Measurements from ENCODE around the gene OPCML. TPM values are rescaled to one million over a fixed set of nuclear protein-coding genes. Genes with fewer than 3 reads are reported as not detected.

The OPCML gene
- total RNA-seq, 3 donors from 2014 or later (not counting 1 experiment from before 2014, with no cell fraction given): not detected

DNA sequence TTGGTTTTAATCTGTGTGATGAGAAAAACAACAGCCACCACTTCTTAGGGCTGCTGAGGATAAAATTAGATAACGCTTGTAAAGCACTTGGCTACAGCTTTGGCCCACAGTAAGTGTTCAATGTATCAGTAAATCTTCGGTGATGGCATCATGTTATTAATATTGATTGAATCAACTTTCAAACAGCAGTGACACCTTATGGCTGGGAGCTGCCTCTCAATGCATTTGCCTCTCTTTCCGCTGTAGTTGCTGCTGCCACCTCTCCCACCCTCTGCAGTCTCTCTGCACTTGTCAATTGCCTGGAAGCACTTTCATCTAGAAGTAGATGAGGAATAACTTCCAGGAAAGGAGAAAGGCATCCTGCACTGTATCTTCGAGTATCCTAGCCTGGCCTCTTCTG is 491.1 kb downstream of the OPCML start:
- Mint-ChIP-seq H3K36me3 (no peaks in the 10 kb centered on the region), H3K4me3 (no peak overlapping the region), H3K4me1 (no peaks in the 10 kb centered on the region), H3K27me3 (ENCODE audit: low read depth in 2 of 2) (peaks cover 0 to 2% of the 10 kb centered on the region in 2 donors), H3K9me3 (peaks cover 0 to 2% of the 10 kb centered on the region in 2 donors), H3K27ac (no peak overlapping the region)
- DNase-seq (no peak), ATAC-seq (no peak)
- H3K27ac ChIP-seq (ENCODE audit: low read length): no peak overlapping the region
- 80% methylated on average over 4 of the region's 4 CpGs for WGBS (ENCODE audit: insufficient coverage)
- intact Hi-C loops (cut with micrococcal nuclease): no loop called here
- no peaks in the 10 kb centered on the region for H3K27me3 ChIP-seq (ENCODE audit: control insufficient read depth, insufficient read depth, low read length)
- no peaks in the 10 kb centered on the region for H3K36me3 ChIP-seq (ENCODE audit: control insufficient read depth, insufficient read depth, low read length)
- H3K4me3 ChIP-seq (ENCODE audit: low read length): no peak overlapping the region
- no peaks in the 10 kb centered on the region for H3K9me3 ChIP-seq (ENCODE audit: control insufficient read depth, insufficient read depth, low read length)
- no peaks in the 10 kb centered on the region for H3K4me1 ChIP-seq (ENCODE audit: control insufficient read depth, insufficient read depth, low read length)
- TF ChIP-seq, protein P1, sequence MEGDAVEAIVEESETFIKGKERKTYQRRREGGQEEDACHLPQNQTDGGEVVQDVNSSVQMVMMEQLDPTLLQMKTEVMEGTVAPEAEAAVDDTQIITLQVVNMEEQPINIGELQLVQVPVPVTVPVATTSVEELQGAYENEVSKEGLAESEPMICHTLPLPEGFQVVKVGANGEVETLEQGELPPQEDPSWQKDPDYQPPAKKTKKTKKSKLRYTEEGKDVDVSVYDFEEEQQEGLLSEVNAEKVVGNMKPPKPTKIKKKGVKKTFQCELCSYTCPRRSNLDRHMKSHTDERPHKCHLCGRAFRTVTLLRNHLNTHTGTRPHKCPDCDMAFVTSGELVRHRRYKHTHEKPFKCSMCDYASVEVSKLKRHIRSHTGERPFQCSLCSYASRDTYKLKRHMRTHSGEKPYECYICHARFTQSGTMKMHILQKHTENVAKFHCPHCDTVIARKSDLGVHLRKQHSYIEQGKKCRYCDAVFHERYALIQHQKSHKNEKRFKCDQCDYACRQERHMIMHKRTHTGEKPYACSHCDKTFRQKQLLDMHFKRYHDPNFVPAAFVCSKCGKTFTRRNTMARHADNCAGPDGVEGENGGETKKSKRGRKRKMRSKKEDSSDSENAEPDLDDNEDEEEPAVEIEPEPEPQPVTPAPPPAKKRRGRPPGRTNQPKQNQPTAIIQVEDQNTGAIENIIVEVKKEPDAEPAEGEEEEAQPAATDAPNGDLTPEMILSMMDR (IDR thresholded peaks at IDR 0.05): no peak

DNA sequence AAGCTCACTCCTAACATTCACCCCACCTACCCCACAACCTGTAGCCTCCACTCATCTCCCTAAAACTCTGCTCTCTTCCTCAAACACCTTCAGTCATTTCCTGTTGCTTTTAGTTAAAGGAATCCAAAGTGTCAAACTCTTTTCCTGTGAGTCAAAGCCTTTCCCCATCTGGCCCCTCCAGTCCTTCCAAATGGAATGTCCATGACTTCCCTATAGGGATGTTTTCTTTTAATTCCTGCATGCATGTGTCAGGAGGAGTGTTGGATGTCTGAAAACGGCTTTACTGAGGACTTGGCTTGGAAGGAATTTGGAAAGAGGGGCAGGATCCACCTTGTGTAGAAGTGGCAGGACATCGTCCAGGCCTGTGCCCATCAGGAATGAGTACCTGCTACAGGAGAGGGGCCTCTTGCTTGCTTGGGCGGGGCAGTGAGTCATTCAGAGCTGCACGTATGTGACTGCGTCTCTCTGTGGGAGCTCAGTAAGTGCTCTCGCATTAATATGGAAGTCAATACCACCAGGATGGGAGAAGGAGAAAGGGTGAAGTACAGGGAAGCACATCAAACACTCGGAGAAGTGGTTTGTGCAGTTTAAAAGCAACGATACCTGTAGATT is 491.9 kb downstream of the OPCML start:
- no peaks in the 10 kb centered on the region for H3K4me1 Mint-ChIP-seq
- H3K9me3 Mint-ChIP-seq: peaks cover 0 to 2% of the 10 kb centered on the region in 2 donors
- 53% methylated on average over 6 of the region's 8 CpGs for WGBS (ENCODE audit: insufficient coverage)
- H3K4me1 ChIP-seq (ENCODE audit: control insufficient read depth, insufficient read depth, low read length): no peaks in the 10 kb centered on the region
- H3K9me3 ChIP-seq (ENCODE audit: control insufficient read depth, insufficient read depth, low read length): no peaks in the 10 kb centered on the region
- DNase-seq (no peak), ATAC-seq (no peak)
- H3K27ac ChIP-seq (ENCODE audit: low read length): no peak overlapping the region
- TF ChIP-seq, protein P1 (IDR thresholded peaks at IDR 0.05): no peak
- no peak overlapping the region for H3K4me3 Mint-ChIP-seq
- H3K4me3 ChIP-seq (ENCODE audit: low read length): no peak overlapping the region
- no peaks in the 10 kb centered on the region for H3K36me3 Mint-ChIP-seq
- peaks cover 0 to 2% of the 10 kb centered on the region in 2 donors for H3K27me3 Mint-ChIP-seq (ENCODE audit: low read depth in 2 of 2)
- no peaks in the 10 kb centered on the region for H3K27me3 ChIP-seq (ENCODE audit: control insufficient read depth, insufficient read depth, low read length)
- H3K36me3 ChIP-seq (ENCODE audit: control insufficient read depth, insufficient read depth, low read length): no peaks in the 10 kb centered on the region
- H3K27ac Mint-ChIP-seq: no peak overlapping the region
- intact Hi-C loops (cut with micrococcal nuclease): no loop called here

DNA sequence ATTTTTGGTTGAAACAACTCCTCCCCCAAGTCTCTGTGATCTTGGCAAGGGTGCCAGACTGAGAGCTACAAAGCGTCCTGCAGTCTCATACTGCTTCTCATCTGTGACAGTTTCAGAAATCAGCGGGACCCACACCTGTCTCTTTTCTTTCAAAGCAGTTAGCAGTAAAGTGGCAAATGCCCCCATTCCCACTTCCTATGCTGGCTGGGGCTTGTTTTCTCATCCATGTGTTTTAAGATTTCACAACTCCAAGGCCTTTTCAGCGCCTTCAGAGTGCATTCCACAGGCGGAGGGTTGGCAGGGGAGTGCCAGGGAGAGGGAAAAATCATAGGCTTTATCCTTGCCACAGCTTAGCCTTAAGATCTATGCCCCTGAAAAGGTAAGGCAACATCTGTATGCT is 493.5 kb downstream of the OPCML start:
- H3K9me3 ChIP-seq (ENCODE audit: control insufficient read depth, insufficient read depth, low read length): no peaks in the 10 kb centered on the region
- Mint-ChIP-seq H3K27me3 (ENCODE audit: low read depth in 2 of 2) (no peaks in the 10 kb centered on the region), H3K27ac (no peak overlapping the region), H3K4me1 (no peaks in the 10 kb centered on the region), H3K36me3 (no peaks in the 10 kb centered on the region), H3K9me3 (no peaks in the 10 kb centered on the region), H3K4me3 (no peak overlapping the region)
- no peak overlapping the region for H3K27ac ChIP-seq (ENCODE audit: low read length)
- ATAC-seq (no peak), DNase-seq (no peak)
- H3K4me3 ChIP-seq (ENCODE audit: low read length): no peak overlapping the region
- TF ChIP-seq, protein P1 (IDR thresholded peaks at IDR 0.05): no peak
- no peaks in the 10 kb centered on the region for H3K27me3 ChIP-seq (ENCODE audit: control insufficient read depth, insufficient read depth, low read length)
- 21% methylated on average over 4 of the region's 4 CpGs for WGBS (ENCODE audit: insufficient coverage)
- intact Hi-C loops (cut with micrococcal nuclease): no loop called here
- no peaks in the 10 kb centered on the region for H3K4me1 ChIP-seq (ENCODE audit: control insufficient read depth, insufficient read depth, low read length)
- no peaks in the 10 kb centered on the region for H3K36me3 ChIP-seq (ENCODE audit: control insufficient read depth, insufficient read depth, low read length)

DNA sequence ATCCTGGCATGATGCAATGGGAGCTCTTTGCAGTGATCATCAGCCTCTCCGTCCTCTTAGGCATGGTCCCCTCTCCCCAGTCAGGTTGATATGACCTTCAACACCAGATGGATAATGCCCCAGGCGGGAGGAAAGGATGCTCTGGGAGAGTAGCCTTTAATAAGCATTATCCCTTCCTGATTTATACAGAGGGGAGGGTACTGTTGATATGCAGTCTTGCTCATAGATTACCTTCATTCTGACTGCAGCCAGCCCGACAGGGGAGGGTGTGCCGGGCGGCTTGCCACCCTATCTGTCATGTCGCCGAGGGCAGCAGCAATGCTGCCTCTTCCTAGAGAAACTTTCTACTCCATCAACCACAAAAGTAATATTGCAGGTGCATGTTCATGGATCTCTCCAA is 497.4 kb downstream of the OPCML start:
- Mint-ChIP-seq H3K4me3 (no peak overlapping the region), H3K27ac (no peak overlapping the region), H3K9me3 (peaks cover 0 to 6% of the 10 kb centered on the region in 2 donors), H3K36me3 (no peaks in the 10 kb centered on the region), H3K4me1 (no peaks in the 10 kb centered on the region), H3K27me3 (ENCODE audit: low read depth in 2 of 2) (no peaks in the 10 kb centered on the region)
- intact Hi-C loops (cut with micrococcal nuclease): no loop called here
- Histone ChIP-seq H3K9me3 (ENCODE audit: control insufficient read depth, insufficient read depth, low read length) (no peaks in the 10 kb centered on the region), H3K4me1 (ENCODE audit: control insufficient read depth, insufficient read depth, low read length) (no peaks in the 10 kb centered on the region), H3K27me3 (ENCODE audit: control insufficient read depth, insufficient read depth, low read length) (no peaks in the 10 kb centered on the region), H3K36me3 (ENCODE audit: control insufficient read depth, insufficient read depth, low read length) (no peaks in the 10 kb centered on the region), H3K27ac (ENCODE audit: low read length) (no peak overlapping the region), H3K4me3 (ENCODE audit: low read length) (no peak overlapping the region)
- WGBS (ENCODE audit: insufficient coverage): 87% methylated on average over 6 of the region's 7 CpGs
- DNase-seq: no peak
- ATAC-seq: no peak
- TF ChIP-seq, protein P1 (IDR thresholded peaks at IDR 0.05): no peak

All from natural killer cell (primary cell).